ENCODE data around the gene BANP. TPM values are rescaled to one million over a fixed set of nuclear protein-coding genes. Genes with fewer than 3 reads are reported as not detected.
"Not testable (repeated sequence)": the region's sequence is repeated elsewhere in the genome, so short reads cannot be mapped to it uniquely, and the experiment has no call there.

Gene BANP
- total and polyA plus RNA-seq, 12 donors, result 6.1 to 20.4 (median 13.5) TPM

DNA sequence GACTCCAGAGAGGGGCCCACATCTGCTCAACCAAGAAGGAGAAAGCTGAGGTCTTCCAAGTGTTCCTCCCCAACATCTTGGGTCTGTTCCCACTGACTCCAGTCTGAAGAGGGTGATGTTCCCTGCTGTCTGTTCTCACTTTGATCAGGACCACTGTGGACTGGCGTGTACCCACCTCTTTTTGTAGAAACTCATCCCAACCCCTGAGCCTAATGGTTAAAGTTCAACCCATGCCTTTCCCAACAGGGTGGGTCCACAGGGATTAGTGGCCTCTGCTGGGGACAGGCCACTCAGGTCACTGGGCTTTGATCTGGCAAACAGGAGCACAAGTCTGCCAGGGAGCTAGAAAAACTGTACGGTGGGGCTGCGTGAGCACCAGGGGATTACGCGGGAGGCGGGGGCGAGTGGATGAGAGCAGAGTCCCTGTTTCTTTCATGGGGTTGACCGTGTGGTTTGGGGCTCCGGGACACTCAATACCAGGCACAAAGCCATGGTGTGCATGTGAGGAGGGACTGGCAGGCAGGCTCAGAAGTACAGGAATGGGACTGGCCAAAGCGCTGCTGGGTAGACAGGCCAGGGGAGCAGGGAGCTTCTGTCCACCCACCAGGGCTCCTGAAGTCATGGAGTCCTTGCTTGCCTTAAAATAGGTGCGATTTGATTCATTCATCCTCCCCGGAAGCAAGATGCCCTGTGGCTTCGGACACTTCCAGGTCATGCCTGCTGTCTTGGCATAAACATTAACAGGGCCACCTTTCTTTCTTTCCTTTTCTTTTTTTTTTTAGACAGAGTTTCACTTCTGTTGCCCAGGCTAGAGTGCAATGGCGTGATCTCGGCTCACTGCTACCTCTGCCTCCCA lies 14.6 kb upstream of the BANP start, which contains the start of gene CA5A:
Gene CA5A, minus strand, starts transcription at position 155 of the 856 bp plus-strand sequence. Its CDS starts 79 bp downstream, at position 76.
- H3K27ac ChIP-seq, result no peak within 1 kb of the TSS
- H3K36me3 ChIP-seq, result no peaks in the 10 kb centered on the region
- 88% methylated on average over 15 of the region's 15 CpGs for WGBS, 2 donors
- peaks cover 0 to 4% (median 0%) of the 10 kb centered on the region in 7 donors for H3K27me3 ChIP-seq
- H3K9me3 ChIP-seq, result no peaks in the 10 kb centered on the region
- DNase-seq, result no peak
- no peak for ATAC-seq
- TF ChIP-seq, protein P1, sequence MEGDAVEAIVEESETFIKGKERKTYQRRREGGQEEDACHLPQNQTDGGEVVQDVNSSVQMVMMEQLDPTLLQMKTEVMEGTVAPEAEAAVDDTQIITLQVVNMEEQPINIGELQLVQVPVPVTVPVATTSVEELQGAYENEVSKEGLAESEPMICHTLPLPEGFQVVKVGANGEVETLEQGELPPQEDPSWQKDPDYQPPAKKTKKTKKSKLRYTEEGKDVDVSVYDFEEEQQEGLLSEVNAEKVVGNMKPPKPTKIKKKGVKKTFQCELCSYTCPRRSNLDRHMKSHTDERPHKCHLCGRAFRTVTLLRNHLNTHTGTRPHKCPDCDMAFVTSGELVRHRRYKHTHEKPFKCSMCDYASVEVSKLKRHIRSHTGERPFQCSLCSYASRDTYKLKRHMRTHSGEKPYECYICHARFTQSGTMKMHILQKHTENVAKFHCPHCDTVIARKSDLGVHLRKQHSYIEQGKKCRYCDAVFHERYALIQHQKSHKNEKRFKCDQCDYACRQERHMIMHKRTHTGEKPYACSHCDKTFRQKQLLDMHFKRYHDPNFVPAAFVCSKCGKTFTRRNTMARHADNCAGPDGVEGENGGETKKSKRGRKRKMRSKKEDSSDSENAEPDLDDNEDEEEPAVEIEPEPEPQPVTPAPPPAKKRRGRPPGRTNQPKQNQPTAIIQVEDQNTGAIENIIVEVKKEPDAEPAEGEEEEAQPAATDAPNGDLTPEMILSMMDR (IDR thresholded peaks at IDR 0.05), result no peak
- no peaks in the 10 kb centered on the region for H3K4me1 ChIP-seq
- intact Hi-C loops (cut with DNase I), result no loop called here
- H3K4me3 ChIP-seq, result no peak within 1 kb of the TSS

DNA sequence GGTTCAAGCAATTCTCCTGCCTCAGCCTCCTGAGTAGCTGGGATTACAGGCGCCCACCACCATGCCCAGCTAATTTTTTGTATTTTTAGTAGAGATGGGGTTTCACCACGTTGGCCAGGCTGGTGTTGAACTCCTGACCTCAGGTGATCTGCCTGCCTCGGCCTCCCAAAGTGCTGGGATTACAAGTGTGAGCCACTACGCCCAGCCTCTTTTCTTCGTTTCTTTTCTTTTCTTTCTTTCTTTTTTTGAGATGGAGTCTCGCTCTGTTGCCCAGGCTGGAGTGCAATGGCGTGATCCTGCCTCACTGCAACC lies 14.0 kb upstream of the BANP start:
- DNase-seq; H3K27ac ChIP-seq; ATAC-seq; H3K27me3 ChIP-seq; H3K9me3 ChIP-seq; H3K4me1 ChIP-seq; H3K4me3 ChIP-seq; H3K36me3 ChIP-seq; intact Hi-C loops (cut with DNase I): not testable (repeated sequence)
- WGBS, 2 donors, result 83 to 91% methylated on average over 7 of the region's 7 CpGs

GRCh38 chr16:87938412-87938949 lies 12.8 kb upstream of the BANP start:
- Histone ChIP-seq H3K36me3 (no peaks in the 10 kb centered on the region), H3K27ac (no peak overlapping the region), H3K4me1 (no peaks in the 10 kb centered on the region), H3K27me3 (peaks cover 0 to 2% (median 0%) of the 10 kb centered on the region in 7 donors), H3K4me3 (no peak overlapping the region), H3K9me3 (no peaks in the 10 kb centered on the region)
- DNase-seq, result no peak
- intact Hi-C loops (cut with DNase I), result no loop called here
- no peak for ATAC-seq
- WGBS, 2 donors, result 96 to 97% methylated on average over 4 of the region's 4 CpGs
- TF ChIP-seq, protein P1 (IDR thresholded peaks at IDR 0.05), result no peak

- no peak overlapping the region for H3K4me3 ChIP-seq
- H3K36me3 ChIP-seq, result no peaks in the 10 kb centered on the region
- H3K9me3 ChIP-seq, result no peaks in the 10 kb centered on the region
- 87 to 88% methylated on average over 13 of the region's 13 CpGs for WGBS, 2 donors
- no peak for ATAC-seq
- no peak overlapping the region for H3K27ac ChIP-seq
- TF ChIP-seq, protein P1 (IDR thresholded peaks at IDR 0.05), result no peak
- intact Hi-C loops (cut with DNase I), result no loop called here
- H3K4me1 ChIP-seq, result peaks cover 0 to 1% (median 0%) of the 10 kb centered on the region in 9 donors
- no peak for DNase-seq
- no peaks in the 10 kb centered on the region for H3K27me3 ChIP-seq
Observed at GRCh38 chr16:87939562-87940423, 11.4 kb upstream of the BANP start.
